ENCODE data around the gene KCNQ1. TPM values are rescaled to one million over a fixed set of nuclear protein-coding genes. Genes with fewer than 3 reads are reported as not detected.

The KCNQ1 gene
- total and polyA plus RNA-seq, 12 donors, result 11.0 to 447 (median 320) TPM

DNA sequence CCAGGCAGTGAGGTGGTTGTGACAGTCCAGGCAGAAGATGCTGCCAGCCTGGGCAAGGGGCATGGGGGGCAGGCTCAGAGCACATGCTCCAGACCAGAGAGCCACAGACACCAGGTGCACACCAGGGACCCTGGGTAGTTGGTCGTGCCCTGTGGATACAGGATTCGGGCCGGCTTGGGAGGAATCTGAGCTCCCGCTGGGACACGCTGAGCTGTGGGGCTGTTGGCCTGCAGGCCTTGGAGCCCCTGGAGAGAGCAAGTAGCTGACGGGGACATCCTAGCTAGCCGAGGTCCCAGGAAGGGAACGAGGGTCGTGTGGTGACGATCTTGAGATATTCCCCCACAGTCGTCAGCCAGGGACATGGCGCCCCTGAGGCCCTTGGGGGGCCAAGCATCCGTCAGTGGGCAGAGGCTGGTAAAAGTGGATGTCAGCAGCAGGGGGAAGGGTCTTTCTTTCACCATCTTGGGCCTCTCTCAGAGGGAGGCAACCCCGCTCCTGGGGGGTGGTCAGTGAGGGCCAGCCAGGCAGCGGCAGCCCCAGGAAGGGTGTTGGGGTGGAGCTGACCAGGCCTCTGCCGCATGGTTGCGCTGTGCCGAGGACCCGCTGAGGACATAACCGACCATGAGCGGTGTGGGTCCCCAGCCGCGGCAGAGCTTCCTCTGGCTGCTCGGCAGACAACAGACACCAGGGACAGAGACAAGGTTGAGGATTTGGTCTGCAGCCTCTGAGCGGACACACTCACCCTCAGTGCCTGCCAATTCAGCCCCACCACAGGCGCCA, 396.8 kb downstream of the KCNQ1 start:
- TF ChIP-seq, protein P1, sequence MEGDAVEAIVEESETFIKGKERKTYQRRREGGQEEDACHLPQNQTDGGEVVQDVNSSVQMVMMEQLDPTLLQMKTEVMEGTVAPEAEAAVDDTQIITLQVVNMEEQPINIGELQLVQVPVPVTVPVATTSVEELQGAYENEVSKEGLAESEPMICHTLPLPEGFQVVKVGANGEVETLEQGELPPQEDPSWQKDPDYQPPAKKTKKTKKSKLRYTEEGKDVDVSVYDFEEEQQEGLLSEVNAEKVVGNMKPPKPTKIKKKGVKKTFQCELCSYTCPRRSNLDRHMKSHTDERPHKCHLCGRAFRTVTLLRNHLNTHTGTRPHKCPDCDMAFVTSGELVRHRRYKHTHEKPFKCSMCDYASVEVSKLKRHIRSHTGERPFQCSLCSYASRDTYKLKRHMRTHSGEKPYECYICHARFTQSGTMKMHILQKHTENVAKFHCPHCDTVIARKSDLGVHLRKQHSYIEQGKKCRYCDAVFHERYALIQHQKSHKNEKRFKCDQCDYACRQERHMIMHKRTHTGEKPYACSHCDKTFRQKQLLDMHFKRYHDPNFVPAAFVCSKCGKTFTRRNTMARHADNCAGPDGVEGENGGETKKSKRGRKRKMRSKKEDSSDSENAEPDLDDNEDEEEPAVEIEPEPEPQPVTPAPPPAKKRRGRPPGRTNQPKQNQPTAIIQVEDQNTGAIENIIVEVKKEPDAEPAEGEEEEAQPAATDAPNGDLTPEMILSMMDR (IDR thresholded peaks at IDR 0.05), result no peak
- no peak for TF ChIP-seq POLR2A (IDR thresholded peaks at IDR 0.05)
- DNase-seq, result no peak

DNA sequence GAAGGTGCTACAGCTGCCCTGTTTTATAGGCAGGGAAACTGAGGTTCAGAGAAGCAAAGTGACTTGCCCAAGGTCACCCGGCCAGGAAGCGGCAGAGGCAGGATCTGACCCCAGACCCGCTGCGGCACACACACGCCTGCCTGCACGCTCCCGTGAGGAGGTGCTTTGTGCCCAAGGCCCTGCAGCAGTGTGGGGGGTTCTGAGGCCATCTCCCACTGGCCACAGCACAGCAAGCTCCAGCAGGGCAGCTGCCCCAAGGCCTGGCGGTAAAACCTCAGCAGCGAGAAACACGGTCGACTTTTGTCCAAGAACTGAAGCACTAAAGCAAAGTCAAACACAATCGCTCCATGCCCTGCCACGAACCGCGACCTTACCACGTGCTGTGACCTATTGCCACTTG, 398.1 kb downstream of the KCNQ1 start:
- Histone ChIP-seq H3K4me1 (replicated peaks in 1 of 2) (no peaks in the 10 kb centered on the region), H3K27me3 (no peaks in the 10 kb centered on the region), H3K9me3 (replicated peaks in 1 of 3) (no peaks in the 10 kb centered on the region), H3K27ac (no peak overlapping the region), H3K36me3 (replicated peaks in 1 of 2) (peaks cover 0 to 5% of the 10 kb centered on the region in 2 donors), H3K4me3 (no peak overlapping the region)
- intact Hi-C loops (cut with DNase I), result no loop called here
- DNase-seq, result no peak
- TF ChIP-seq, protein P1 (IDR thresholded peaks at IDR 0.05), result no peak
- no peak for TF ChIP-seq POLR2A (IDR thresholded peaks at IDR 0.05)
- WGBS, 4 donors, result 90 to 96% (median 93%) methylated on average over 8 to 16 of the region's 16 CpGs

More for the DNA sequence above, 396.8 kb downstream of the KCNQ1 start:
- no peaks in the 10 kb centered on the region for H3K36me3 ChIP-seq (replicated peaks in 1 of 2)
- H3K4me3 ChIP-seq, result no peak overlapping the region
- H3K4me1 ChIP-seq (replicated peaks in 1 of 2), result peaks cover 2 to 5% of the 10 kb centered on the region in 2 donors
- H3K27ac ChIP-seq, result no peak overlapping the region
- H3K9me3 ChIP-seq (replicated peaks in 1 of 3), result no peaks in the 10 kb centered on the region
- intact Hi-C loops (cut with DNase I), result no loop called here
- WGBS, 4 donors, result 91 to 96% (median 92%) methylated on average over 4 to 26 of the region's 26 CpGs
- H3K27me3 ChIP-seq, result no peaks in the 10 kb centered on the region

DNA sequence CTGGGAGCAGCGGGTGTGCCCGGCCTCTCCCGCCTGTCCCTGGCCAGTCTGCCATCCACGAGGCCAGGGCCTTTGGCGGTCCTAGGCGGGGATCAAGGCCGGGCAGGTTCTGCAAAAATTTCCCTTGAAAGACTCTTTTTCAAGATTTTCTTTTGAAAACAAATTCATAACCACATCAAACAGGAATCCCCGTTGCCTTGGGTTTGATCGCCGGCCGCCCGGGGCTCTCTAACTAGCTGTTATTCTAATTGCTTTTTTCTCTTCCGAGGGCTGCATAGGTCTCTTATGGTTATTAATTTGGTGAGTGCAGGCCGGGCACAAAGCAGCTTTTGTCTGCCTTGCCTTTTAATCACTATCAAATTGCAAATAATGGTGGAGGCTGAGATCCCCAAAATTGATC, 398.7 kb downstream of the KCNQ1 start:
- no peak for DNase-seq
- Histone ChIP-seq H3K36me3 (replicated peaks in 1 of 2) (peaks cover 0 to 8% of the 10 kb centered on the region in 2 donors), H3K9me3 (replicated peaks in 1 of 3) (no peaks in the 10 kb centered on the region), H3K27ac (no peak overlapping the region), H3K4me3 (no peak overlapping the region), H3K4me1 (replicated peaks in 1 of 2) (no peaks in the 10 kb centered on the region), H3K27me3 (no peaks in the 10 kb centered on the region)
- intact Hi-C loops (cut with DNase I), result no loop called here
- 88 to 94% (median 89%) methylated on average over 11 to 14 of the region's 14 CpGs for WGBS, 4 donors
- TF ChIP-seq, protein P1 (IDR thresholded peaks at IDR 0.05), result no peak

DNA sequence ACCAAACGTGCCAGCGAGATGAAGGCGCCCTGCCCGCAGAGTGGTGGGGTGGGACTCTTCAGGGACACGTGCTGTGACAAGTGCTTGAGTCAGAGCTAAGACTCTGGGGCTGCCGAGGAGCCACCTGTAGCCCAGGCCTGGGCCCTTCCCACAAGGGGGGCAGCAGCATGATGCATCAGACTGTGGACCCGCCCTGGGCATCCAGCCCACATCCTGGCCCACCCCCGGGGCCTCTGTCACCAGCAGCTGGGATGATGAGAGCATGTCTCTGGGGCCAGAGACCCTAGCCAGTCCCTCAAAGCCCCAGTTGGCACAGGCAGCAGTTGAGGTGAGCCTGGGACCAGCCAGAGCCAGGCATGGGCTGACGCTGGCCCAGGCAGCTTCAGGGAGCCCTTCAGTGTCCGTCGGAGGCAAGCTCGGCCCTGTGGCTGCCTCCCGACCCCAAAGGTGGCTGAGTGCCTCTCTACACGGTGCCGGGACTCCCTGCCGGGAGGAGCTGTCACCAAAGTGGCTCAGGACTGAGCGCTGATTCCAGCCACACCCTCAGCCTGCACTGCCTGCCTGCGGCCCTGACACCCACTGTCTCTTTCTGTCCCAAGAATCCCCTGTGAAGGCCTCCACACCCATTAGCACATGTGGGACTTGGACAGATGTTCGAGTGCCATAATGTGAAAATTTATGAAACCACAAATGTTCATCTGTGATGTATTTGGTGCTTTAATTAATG, 399.5 kb downstream of the KCNQ1 start:
- no peak for DNase-seq
- intact Hi-C loops (cut with DNase I), result no loop called here
- peak overlapping the region in 1 of 5 donors; percentile 40 for H3K27ac ChIP-seq
- H3K4me1 ChIP-seq (replicated peaks in 1 of 2), result no peaks in the 10 kb centered on the region
- 85 to 96% (median 89%) methylated on average over 9 to 19 of the region's 19 CpGs for WGBS, 4 donors
- peaks cover 0 to 8% of the 10 kb centered on the region in 2 donors for H3K36me3 ChIP-seq (replicated peaks in 1 of 2)
- TF ChIP-seq, protein P1 (IDR thresholded peaks at IDR 0.05), result no peak
- no peak for TF ChIP-seq POLR2A (IDR thresholded peaks at IDR 0.05)
- H3K9me3 ChIP-seq (replicated peaks in 1 of 3), result no peaks in the 10 kb centered on the region
- H3K27me3 ChIP-seq, result no peaks in the 10 kb centered on the region
- H3K4me3 ChIP-seq, result no peak overlapping the region

Data from adrenal gland (tissue), 12 donors.